HepG2 (cell line): ENCODE measurements around the gene RNH1. TPM values are rescaled to one million over a fixed set of nuclear protein-coding genes. Genes with fewer than 3 reads are reported as not detected.

ENCODE experiments used
- ARNTL ChIP-seq: sonication (generic); formaldehyde crosslinking; IDR thresholded peaks from 2 replicates; pipeline ENCODE4 v1.4.0; 2020; ENCODE audit warnings: mild to moderate bottlenecking, missing genetic modification reagents
- ATF7-NPFF ChIP-seq: sonication (generic); formaldehyde crosslinking; IDR thresholded peaks from 2 replicates; pipeline ENCODE4 v1.8.1; 2023; ENCODE audit warnings: mild to moderate bottlenecking, low read depth, missing genetic modification reagents, moderate library complexity
- CBFB ChIP-seq: sonication (generic); formaldehyde crosslinking; IDR thresholded peaks from 2 replicates; pipeline ENCODE4 v1.4.0; 2020; ENCODE audit warnings: missing genetic modification reagents
- GFI1 ChIP-seq: sonication (generic); formaldehyde crosslinking; IDR thresholded peaks from 2 replicates; pipeline ENCODE4 v1.5.0; 2020; ENCODE audit warnings: missing genetic modification reagents, mild to moderate bottlenecking, borderline replicate concordance
- HNRNPLL ChIP-seq: fragments of 200-400 bp; formaldehyde crosslinking; IDR thresholded peaks from 2 replicates; pipeline ENCODE4 v1.6.1; 2017; ENCODE audit warnings: mild to moderate bottlenecking, low read depth, low read length; ENCODE audit not compliant: poor library complexity, severe bottlenecking
- NR2F1 ChIP-seq, 2 experiments: fragments of 450-650 bp in 1 of 2; formaldehyde crosslinking in 1 of 2; IDR thresholded peaks; 2 replicates each; pipeline versions ENCODE4 v1.5.0 to v1.6.1; 2016 to 2020; ENCODE audit warnings: mild to moderate bottlenecking in 1 of 2, missing compliant biosample characterization in 1 of 2, missing genetic modification reagents in 1 of 2, moderate library complexity in 1 of 2
- PAWR ChIP-seq: sonication (generic); formaldehyde crosslinking; IDR thresholded peaks from 2 replicates; pipeline ENCODE4 v1.4.0; 2020; ENCODE audit warnings: missing genetic modification reagents, mild to moderate bottlenecking, borderline replicate concordance
- SMARCE1 ChIP-seq: fragments of 450-650 bp; IDR thresholded peaks from 2 replicates; pipeline ENCODE4 v1.6.1; 2017; ENCODE audit warnings: borderline replicate concordance
- ZNF672 ChIP-seq: sonication (generic); formaldehyde crosslinking; IDR thresholded peaks from 2 replicates; pipeline ENCODE4 v1.8.1; 2022; ENCODE audit warnings: missing genetic modification reagents
- polyA plus RNA-seq, 8 experiments: library from polyadenylated mRNA; depleted of rRNA in 3 of 8; stranded (reverse) in 7 of 8; unstranded in 1 of 8; fragments of >200 nt; fragmentation: Illumina TruSeq in 4 of 8; extraction: Trizol in 4 of 8; gene quantifications; 2 replicates each; pipeline versions ENCODE4 v1.2.1 to v1.2.3, GENCODE V29; 2011 to 2016; ENCODE audit warnings: low read depth in 4 of 8, missing spikeins in 1 of 8, mixed read lengths in 1 of 8; ENCODE audit not compliant: insufficient read depth in 1 of 8
- total RNA-seq, 5 experiments: library from RNA; depleted of rRNA; stranded (reverse); fragments of >200 nt; fragmentation: Illumina TruSeq; extraction: Trizol; gene quantifications; 2 replicates each; pipeline ENCODE4 v1.2.3, GENCODE V29; 2016; ENCODE audit warnings: low read depth in 1 of 5
- TF ChIP-seq, protein P1 (sequence below): sonication (generic); formaldehyde crosslinking; IDR thresholded peaks from 2 replicates; pipeline ENCODE4 v1.4.0; 2020; ENCODE audit warnings: missing genetic modification reagents
- TF ChIP-seq, protein P2 (sequence below): sonication (generic); formaldehyde crosslinking; IDR thresholded peaks from 2 replicates; pipeline ENCODE4 v1.5.0; 2020; ENCODE audit warnings: missing genetic modification reagents
- TF ChIP-seq, protein P3 (sequence below): fragments of 450-650 bp; IDR thresholded peaks from 2 replicates; pipeline ENCODE4 v1.6.1; 2016
- TF ChIP-seq, protein P4 (sequence below): sonication (generic); formaldehyde crosslinking; IDR thresholded peaks from 2 replicates; pipeline ENCODE4 v1.4.0; 2020; ENCODE audit warnings: missing genetic modification reagents
- TF ChIP-seq, protein P5 (sequence below): sonication (generic); formaldehyde crosslinking; IDR thresholded peaks from 2 replicates; pipeline ENCODE4 v1.5.1; 2020; ENCODE audit warnings: mild to moderate bottlenecking, missing genetic modification reagents, moderate library complexity

Gene RNH1
- total and polyA plus RNA-seq, 2 of the 13 experiments (the other 11 are each of a cell fraction or from before 2014, with no cell fraction given): 36.0 to 74.1 TPM

DNA sequence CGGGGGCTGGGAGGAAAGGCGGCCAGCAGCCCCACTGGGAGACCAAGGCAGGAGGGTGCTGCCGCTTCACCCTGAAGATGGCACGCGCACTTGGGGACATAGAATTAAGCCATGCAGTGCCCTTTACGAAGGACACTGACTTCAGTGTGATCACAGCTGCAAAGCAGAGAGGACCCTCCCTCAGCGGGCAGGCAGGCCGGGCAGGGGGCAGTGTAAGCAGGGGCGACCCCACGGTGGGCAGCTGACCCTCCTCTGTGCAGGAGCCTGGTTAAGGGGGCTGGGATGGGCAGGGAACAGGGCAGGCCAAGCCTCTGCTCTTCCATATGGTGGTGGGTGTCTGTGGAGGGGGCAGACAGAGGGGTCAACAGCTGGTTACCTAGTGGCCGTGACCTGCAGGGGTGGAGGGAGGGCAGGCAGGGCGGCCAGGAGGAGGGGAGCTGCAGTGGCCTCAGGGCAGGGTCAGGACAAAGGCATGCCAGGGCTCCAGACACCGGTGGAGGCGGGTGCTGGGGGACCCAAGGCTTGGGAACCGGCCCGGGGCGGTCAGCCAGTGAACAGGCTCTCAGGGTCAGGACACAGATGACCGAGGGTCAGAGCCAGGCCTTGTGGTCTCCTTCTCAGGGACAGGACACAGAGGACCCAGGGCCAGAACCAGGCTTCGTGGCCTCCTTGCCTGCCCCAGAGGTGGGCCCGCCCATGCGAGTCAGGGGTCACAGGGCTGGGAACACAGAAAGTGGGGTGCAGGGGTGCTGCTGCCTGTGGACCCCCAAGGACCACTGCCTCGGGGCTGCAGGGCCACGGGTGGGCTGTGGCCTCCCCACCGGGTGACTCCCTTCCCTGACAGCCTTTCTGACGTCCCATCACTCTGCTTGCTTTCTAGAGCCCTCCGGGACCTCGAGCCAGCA, 46.3 kb upstream of the RNH1 start (continued):
- TF ChIP-seq, protein P1, sequence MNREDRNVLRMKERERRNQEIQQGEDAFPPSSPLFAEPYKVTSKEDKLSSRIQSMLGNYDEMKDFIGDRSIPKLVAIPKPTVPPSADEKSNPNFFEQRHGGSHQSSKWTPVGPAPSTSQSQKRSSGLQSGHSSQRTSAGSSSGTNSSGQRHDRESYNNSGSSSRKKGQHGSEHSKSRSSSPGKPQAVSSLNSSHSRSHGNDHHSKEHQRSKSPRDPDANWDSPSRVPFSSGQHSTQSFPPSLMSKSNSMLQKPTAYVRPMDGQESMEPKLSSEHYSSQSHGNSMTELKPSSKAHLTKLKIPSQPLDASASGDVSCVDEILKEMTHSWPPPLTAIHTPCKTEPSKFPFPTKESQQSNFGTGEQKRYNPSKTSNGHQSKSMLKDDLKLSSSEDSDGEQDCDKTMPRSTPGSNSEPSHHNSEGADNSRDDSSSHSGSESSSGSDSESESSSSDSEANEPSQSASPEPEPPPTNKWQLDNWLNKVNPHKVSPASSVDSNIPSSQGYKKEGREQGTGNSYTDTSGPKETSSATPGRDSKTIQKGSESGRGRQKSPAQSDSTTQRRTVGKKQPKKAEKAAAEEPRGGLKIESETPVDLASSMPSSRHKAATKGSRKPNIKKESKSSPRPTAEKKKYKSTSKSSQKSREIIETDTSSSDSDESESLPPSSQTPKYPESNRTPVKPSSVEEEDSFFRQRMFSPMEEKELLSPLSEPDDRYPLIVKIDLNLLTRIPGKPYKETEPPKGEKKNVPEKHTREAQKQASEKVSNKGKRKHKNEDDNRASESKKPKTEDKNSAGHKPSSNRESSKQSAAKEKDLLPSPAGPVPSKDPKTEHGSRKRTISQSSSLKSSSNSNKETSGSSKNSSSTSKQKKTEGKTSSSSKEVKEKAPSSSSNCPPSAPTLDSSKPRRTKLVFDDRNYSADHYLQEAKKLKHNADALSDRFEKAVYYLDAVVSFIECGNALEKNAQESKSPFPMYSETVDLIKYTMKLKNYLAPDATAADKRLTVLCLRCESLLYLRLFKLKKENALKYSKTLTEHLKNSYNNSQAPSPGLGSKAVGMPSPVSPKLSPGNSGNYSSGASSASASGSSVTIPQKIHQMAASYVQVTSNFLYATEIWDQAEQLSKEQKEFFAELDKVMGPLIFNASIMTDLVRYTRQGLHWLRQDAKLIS (CRISPR knock-in tag): no peak
- TF ChIP-seq ATF7-NPFF (CRISPR knock-in tag) (no peak), CBFB (CRISPR knock-in tag) (0 out of 2 replicates have a peak, but pooled peaks have one; percentile 29), PAWR (CRISPR knock-in tag) (no peak), GFI1 (no peak), HNRNPLL (peak; percentile 7), NR2F1 (CRISPR knock-in tag; IDR thresholded peaks at IDR 0.05) (no peak), ARNTL (CRISPR knock-in tag) (no peak), ZNF672 (CRISPR knock-in tag) (no peak), SMARCE1 (no peak)
- TF ChIP-seq, protein P2, sequence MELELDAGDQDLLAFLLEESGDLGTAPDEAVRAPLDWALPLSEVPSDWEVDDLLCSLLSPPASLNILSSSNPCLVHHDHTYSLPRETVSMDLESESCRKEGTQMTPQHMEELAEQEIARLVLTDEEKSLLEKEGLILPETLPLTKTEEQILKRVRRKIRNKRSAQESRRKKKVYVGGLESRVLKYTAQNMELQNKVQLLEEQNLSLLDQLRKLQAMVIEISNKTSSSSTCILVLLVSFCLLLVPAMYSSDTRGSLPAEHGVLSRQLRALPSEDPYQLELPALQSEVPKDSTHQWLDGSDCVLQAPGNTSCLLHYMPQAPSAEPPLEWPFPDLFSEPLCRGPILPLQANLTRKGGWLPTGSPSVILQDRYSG: no peak
- TF ChIP-seq, protein P3, sequence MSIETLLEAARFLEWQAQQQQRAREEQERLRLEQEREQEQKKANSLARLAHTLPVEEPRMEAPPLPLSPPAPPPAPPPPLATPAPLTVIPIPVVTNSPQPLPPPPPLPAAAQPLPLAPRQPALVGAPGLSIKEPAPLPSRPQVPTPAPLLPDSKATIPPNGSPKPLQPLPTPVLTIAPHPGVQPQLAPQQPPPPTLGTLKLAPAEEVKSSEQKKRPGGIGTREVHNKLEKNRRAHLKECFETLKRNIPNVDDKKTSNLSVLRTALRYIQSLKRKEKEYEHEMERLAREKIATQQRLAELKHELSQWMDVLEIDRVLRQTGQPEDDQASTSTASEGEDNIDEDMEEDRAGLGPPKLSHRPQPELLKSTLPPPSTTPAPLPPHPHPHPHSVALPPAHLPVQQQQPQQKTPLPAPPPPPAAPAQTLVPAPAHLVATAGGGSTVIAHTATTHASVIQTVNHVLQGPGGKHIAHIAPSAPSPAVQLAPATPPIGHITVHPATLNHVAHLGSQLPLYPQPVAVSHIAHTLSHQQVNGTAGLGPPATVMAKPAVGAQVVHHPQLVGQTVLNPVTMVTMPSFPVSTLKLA: no peak
- TF ChIP-seq, protein P4, sequence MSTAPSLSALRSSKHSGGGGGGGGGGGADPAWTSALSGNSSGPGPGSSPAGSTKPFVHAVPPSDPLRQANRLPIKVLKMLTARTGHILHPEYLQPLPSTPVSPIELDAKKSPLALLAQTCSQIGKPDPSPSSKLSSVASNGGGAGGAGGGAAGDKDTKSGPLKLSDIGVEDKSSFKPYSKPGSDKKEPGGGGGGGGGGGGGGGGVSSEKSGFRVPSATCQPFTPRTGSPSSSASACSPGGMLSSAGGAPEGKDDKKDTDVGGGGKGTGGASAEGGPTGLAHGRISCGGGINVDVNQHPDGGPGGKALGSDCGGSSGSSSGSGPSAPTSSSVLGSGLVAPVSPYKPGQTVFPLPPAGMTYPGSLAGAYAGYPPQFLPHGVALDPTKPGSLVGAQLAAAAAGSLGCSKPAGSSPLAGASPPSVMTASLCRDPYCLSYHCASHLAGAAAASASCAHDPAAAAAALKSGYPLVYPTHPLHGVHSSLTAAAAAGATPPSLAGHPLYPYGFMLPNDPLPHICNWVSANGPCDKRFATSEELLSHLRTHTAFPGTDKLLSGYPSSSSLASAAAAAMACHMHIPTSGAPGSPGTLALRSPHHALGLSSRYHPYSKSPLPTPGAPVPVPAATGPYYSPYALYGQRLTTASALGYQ (CRISPR knock-in tag): no peak
- TF ChIP-seq, protein P5, sequence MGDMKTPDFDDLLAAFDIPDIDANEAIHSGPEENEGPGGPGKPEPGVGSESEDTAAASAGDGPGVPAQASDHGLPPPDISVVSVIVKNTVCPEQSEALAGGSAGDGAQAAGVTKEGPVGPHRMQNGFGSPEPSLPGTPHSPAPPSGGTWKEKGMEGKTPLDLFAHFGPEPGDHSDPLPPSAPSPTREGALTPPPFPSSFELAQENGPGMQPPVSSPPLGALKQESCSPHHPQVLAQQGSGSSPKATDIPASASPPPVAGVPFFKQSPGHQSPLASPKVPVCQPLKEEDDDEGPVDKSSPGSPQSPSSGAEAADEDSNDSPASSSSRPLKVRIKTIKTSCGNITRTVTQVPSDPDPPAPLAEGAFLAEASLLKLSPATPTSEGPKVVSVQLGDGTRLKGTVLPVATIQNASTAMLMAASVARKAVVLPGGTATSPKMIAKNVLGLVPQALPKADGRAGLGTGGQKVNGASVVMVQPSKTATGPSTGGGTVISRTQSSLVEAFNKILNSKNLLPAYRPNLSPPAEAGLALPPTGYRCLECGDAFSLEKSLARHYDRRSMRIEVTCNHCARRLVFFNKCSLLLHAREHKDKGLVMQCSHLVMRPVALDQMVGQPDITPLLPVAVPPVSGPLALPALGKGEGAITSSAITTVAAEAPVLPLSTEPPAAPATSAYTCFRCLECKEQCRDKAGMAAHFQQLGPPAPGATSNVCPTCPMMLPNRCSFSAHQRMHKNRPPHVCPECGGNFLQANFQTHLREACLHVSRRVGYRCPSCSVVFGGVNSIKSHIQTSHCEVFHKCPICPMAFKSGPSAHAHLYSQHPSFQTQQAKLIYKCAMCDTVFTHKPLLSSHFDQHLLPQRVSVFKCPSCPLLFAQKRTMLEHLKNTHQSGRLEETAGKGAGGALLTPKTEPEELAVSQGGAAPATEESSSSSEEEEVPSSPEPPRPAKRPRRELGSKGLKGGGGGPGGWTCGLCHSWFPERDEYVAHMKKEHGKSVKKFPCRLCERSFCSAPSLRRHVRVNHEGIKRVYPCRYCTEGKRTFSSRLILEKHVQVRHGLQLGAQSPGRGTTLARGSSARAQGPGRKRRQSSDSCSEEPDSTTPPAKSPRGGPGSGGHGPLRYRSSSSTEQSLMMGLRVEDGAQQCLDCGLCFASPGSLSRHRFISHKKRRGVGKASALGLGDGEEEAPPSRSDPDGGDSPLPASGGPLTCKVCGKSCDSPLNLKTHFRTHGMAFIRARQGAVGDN (CRISPR knock-in tag): peak; percentile 12
